ENCODE results near the gene DNAH11. TPM values are rescaled to one million over a fixed set of nuclear protein-coding genes. Genes with fewer than 3 reads are reported as not detected.

Gene DNAH11
- total RNA-seq, 1 donor from 2014 or later = 0.02 TPM

DNA sequence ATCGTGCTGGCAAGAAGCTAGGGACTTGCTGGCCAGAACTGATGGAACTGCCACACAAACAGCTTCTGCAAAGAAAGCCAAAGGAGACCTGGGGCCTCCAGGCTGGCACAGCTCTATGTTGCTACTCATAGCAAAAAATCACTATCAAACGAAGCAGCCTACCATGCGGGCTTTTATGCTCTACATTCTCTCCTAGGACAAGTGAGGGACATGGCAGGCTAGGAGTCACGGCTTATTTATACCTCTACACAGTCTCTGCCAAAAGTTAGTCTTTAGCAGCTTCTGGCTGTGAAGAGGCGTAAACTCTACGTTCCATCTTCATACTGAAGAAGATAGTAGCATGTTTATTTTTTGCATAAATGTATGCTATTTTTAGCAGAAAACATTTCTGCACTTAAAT is 367.4 kb downstream of the DNAH11 start:
- Mint-ChIP-seq H3K4me1 (ENCODE audit: low read depth) (peaks cover 13% of the 10 kb centered on the region), H3K27me3 (ENCODE audit: low read depth) (no peaks in the 10 kb centered on the region), H3K36me3 (ENCODE audit: low read depth) (peaks cover 27% of the 10 kb centered on the region), H3K9me3 (ENCODE audit: low read depth) (no peaks in the 10 kb centered on the region), H3K4me3 (ENCODE audit: unreplicated experiment) (no peak overlapping the region), H3K27ac (ENCODE audit: unreplicated experiment) (no peak overlapping the region)
- TF ChIP-seq, protein P1, sequence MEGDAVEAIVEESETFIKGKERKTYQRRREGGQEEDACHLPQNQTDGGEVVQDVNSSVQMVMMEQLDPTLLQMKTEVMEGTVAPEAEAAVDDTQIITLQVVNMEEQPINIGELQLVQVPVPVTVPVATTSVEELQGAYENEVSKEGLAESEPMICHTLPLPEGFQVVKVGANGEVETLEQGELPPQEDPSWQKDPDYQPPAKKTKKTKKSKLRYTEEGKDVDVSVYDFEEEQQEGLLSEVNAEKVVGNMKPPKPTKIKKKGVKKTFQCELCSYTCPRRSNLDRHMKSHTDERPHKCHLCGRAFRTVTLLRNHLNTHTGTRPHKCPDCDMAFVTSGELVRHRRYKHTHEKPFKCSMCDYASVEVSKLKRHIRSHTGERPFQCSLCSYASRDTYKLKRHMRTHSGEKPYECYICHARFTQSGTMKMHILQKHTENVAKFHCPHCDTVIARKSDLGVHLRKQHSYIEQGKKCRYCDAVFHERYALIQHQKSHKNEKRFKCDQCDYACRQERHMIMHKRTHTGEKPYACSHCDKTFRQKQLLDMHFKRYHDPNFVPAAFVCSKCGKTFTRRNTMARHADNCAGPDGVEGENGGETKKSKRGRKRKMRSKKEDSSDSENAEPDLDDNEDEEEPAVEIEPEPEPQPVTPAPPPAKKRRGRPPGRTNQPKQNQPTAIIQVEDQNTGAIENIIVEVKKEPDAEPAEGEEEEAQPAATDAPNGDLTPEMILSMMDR (IDR thresholded peaks at IDR 0.05) = no peak
- no peak for DNase-seq (ENCODE audit: low spot score)

DNA sequence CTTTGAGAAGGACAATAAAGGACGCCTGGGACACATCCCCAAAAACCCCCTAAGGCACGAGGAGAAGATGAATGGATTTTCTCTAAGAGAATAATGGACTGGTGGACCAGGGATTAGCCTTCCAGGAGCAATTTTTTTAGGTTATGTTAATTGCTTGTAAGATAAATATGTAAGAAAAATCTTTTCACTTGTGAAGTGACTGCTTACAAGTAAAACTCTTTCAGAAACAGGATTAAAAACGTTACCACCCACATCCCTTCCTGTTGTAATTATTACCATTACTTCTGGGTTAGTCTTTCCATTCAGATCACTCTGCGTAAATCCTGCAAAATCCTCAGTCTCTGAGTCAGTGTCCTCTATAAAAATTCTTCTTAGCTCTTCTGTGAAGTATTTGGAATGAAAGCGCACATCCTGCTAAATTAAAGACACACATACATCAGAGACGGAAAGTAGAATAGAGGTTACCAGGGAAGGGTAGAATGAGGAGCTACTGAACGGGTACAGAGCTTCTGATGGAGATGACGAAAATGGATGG is 368.6 kb downstream of the DNAH11 start:
- peak overlapping the region; percentile 14 for H3K27ac Mint-ChIP-seq (ENCODE audit: unreplicated experiment)
- peaks cover 13% of the 10 kb centered on the region for H3K4me1 Mint-ChIP-seq (ENCODE audit: low read depth)
- peaks cover 21% of the 10 kb centered on the region for H3K36me3 Mint-ChIP-seq (ENCODE audit: low read depth)
- TF ChIP-seq, protein P1 (IDR thresholded peaks at IDR 0.05) = no peak
- H3K9me3 Mint-ChIP-seq (ENCODE audit: low read depth) = no peaks in the 10 kb centered on the region
- no peak overlapping the region for H3K4me3 Mint-ChIP-seq (ENCODE audit: unreplicated experiment)
- no peaks in the 10 kb centered on the region for H3K27me3 Mint-ChIP-seq (ENCODE audit: low read depth)
- DNase-seq (ENCODE audit: low spot score) = no peak

DNA sequence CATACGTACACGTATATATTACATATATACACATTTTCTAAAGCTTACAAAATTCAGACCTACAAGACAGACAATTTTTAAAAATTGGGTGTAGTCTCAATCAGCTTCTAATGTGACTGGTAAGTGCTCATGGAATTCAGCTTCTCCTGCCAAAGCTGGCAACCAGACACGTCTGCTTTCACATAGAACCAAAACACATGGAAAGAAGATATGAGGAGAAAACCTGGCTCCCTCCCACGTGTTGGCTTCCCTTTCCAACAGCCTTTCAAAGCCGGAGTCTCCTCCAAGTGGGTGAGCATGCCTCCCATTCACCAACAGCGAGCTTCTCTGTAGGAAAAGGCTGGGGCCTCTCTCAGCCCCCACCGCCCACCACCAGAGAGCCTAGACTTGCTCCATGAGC is 369.5 kb downstream of the DNAH11 start:
- H3K27ac Mint-ChIP-seq (ENCODE audit: unreplicated experiment) = peak overlapping the region; percentile 32
- TF ChIP-seq, protein P1 (IDR thresholded peaks at IDR 0.05) = no peak
- H3K4me3 Mint-ChIP-seq (ENCODE audit: unreplicated experiment) = no peak overlapping the region
- peaks cover 13% of the 10 kb centered on the region for H3K4me1 Mint-ChIP-seq (ENCODE audit: low read depth)
- no peak for DNase-seq (ENCODE audit: low spot score)
- H3K36me3 Mint-ChIP-seq (ENCODE audit: low read depth) = peaks cover 20% of the 10 kb centered on the region
- no peaks in the 10 kb centered on the region for H3K9me3 Mint-ChIP-seq (ENCODE audit: low read depth)
- H3K27me3 Mint-ChIP-seq (ENCODE audit: low read depth) = no peaks in the 10 kb centered on the region

DNA sequence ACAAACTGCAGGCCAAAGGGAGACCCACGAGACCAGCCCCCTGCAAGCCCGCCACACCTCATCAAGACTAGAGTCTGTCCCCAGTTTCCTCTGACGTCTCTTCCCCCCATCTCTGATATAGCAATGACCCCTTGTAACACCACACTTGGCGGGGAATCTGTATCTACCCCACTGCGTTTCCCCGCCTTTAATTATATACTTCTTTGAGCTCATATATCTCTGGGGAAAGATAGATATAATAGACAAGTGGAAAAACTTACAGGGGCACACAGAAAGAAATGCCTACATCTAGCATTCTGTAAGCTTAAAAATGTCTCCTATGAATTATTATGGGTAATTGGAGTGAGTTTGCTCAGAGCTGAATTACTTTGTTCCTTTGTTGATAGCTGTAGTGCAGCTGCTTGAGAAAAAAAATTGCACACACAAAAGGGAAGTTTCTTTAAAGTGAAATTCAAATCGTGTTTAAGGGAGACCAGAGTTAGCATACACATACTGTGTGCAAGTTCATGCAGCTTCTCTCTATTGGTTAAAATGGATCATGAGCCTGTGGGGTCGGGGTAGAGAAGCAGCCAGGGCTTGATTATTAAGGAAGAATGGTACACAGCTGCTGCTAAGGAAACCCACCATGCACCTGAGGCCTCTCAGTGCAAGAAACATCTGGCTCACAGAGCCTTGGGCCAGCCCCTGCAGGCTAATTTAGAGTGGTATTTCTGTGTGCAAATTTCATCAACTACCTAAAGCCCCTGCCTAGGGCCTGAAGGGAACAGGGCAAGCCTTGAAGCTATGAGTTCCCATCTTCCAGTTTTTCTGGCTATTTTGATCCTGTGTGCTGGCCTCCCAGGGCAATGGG is 370.3 kb downstream of the DNAH11 start:
- TF ChIP-seq, protein P1 (IDR thresholded peaks at IDR 0.05) = no peak
- no peak overlapping the region for H3K27ac Mint-ChIP-seq (ENCODE audit: unreplicated experiment)

GRCh38 chr7:21914671-21915070 is 371.8 kb downstream of the DNAH11 start:
- Mint-ChIP-seq H3K4me1 (ENCODE audit: low read depth) (peaks cover 13% of the 10 kb centered on the region), H3K9me3 (ENCODE audit: low read depth) (no peaks in the 10 kb centered on the region), H3K36me3 (ENCODE audit: low read depth) (peaks cover 12% of the 10 kb centered on the region), H3K4me3 (ENCODE audit: unreplicated experiment) (no peak overlapping the region), H3K27me3 (ENCODE audit: low read depth) (no peaks in the 10 kb centered on the region), H3K27ac (ENCODE audit: unreplicated experiment) (no peak overlapping the region)
- DNase-seq (ENCODE audit: low spot score) = no peak
- TF ChIP-seq, protein P1 (IDR thresholded peaks at IDR 0.05) = no peak

More for the DNA sequence above, 370.3 kb downstream of the DNAH11 start:
- Mint-ChIP-seq H3K27me3 (ENCODE audit: low read depth) (no peaks in the 10 kb centered on the region), H3K9me3 (ENCODE audit: low read depth) (no peaks in the 10 kb centered on the region), H3K4me1 (ENCODE audit: low read depth) (peaks cover 13% of the 10 kb centered on the region), H3K4me3 (ENCODE audit: unreplicated experiment) (no peak overlapping the region), H3K36me3 (ENCODE audit: low read depth) (peaks cover 17% of the 10 kb centered on the region)
- DNase-seq (ENCODE audit: low spot score) = no peak

Data from chondrocyte (in vitro differentiated cells).